ENCODE measurements around the gene DOCK10. TPM values are rescaled to one million over a fixed set of nuclear protein-coding genes. Genes with fewer than 3 reads are reported as not detected.
A peak's percentile ranks its signal among the peaks of the same experiment; 100 is the strongest.

Gene DOCK10
- total RNA-seq, 2 experiments from 2014 or later: 123 to 137 TPM

- H3K36me3 Mint-ChIP-seq (ENCODE audit: low read depth): peaks cover 37% of the 10 kb centered on the region
- no peaks in the 10 kb centered on the region for H3K27me3 Mint-ChIP-seq (ENCODE audit: low read depth)
- no peak for DNase-seq
- H3K4me3 Mint-ChIP-seq: no peak overlapping the region
- CTCF ChIA-PET: interaction anchor here (0.7 to 2.6 kb wide), 6 partner anchors 9 to 450 kb away, joined by 3 to 13 read pairs (median 6); no protein-coding TSS in a partner anchor
- intact Hi-C loops (cut with micrococcal nuclease): loop anchor here (10.0 kb wide), 1 partner anchor 823 kb away; the partner anchor contains the start of gene MRPL44
- peaks cover 5% of the 10 kb centered on the region for H3K4me1 Mint-ChIP-seq (ENCODE audit: low read depth)
- peak overlapping the region; percentile 21 for H3K27ac Mint-ChIP-seq
- no peaks in the 10 kb centered on the region for H3K9me3 Mint-ChIP-seq
Measured at GRCh38 chr2:224777559-224777930, 264.7 kb downstream of the DOCK10 start.

GRCh38 chr2:224776795-224777558, 265.3 kb downstream of the DOCK10 start:
- H3K4me3 Mint-ChIP-seq: no peak overlapping the region
- no peaks in the 10 kb centered on the region for H3K9me3 Mint-ChIP-seq
- CTCF ChIA-PET: interaction anchor here (0.7 to 2.6 kb wide), 7 partner anchors 8 to 418 kb away, joined by 4 to 13 read pairs (median 6); no protein-coding TSS in a partner anchor
- DNase-seq: no peak
- no peak overlapping the region for H3K27ac Mint-ChIP-seq
- H3K36me3 Mint-ChIP-seq (ENCODE audit: low read depth): peaks cover 39% of the 10 kb centered on the region
- H3K27me3 Mint-ChIP-seq (ENCODE audit: low read depth): no peaks in the 10 kb centered on the region
- H3K4me1 Mint-ChIP-seq (ENCODE audit: low read depth): peaks cover 5% of the 10 kb centered on the region
- intact Hi-C loops (cut with micrococcal nuclease): loop anchor here (10.0 kb wide), 1 partner anchor 822 kb away; the partner anchor contains the start of gene MRPL44

GRCh38 chr2:224775647-224776046, 266.6 kb downstream of the DOCK10 start:
- Mint-ChIP-seq H3K36me3 (ENCODE audit: low read depth) (peaks cover 46% of the 10 kb centered on the region), H3K9me3 (no peaks in the 10 kb centered on the region), H3K4me1 (ENCODE audit: low read depth) (peaks cover 5% of the 10 kb centered on the region), H3K27ac (no peak overlapping the region), H3K27me3 (ENCODE audit: low read depth) (no peaks in the 10 kb centered on the region), H3K4me3 (no peak overlapping the region)
- CTCF ChIA-PET: interaction anchor here (0.8 to 1.9 kb wide), 4 partner anchors 10 to 416 kb away, joined by 4 to 9 read pairs (median 4); no protein-coding TSS in a partner anchor
- DNase-seq: no peak
- intact Hi-C loops (cut with micrococcal nuclease): loop anchor here (10.0 kb wide), 1 partner anchor 821 kb away; the partner anchor contains the start of gene MRPL44

GRCh38 chr2:224774735-224775134, 267.5 kb downstream of the DOCK10 start:
- CTCF ChIA-PET: interaction anchor here (1.9 kb wide), 1 partner anchor 124 kb away, joined by 9 read pairs; no protein-coding TSS in a partner anchor

GRCh38 chr2:224772494-224772893, 269.8 kb downstream of the DOCK10 start:
- CTCF ChIA-PET: interaction anchor here (0.7 kb wide), 1 partner anchor 415 kb away, joined by 3 read pairs; no protein-coding TSS in a partner anchor
- H3K4me1 Mint-ChIP-seq (ENCODE audit: low read depth): peaks cover 7% of the 10 kb centered on the region
- no peak overlapping the region for H3K27ac Mint-ChIP-seq
- H3K27me3 Mint-ChIP-seq (ENCODE audit: low read depth): no peaks in the 10 kb centered on the region
- no peaks in the 10 kb centered on the region for H3K9me3 Mint-ChIP-seq
- intact Hi-C loops (cut with micrococcal nuclease): loop anchor here (10.0 kb wide), 1 partner anchor 818 kb away; the partner anchor contains the start of gene MRPL44
- H3K4me3 Mint-ChIP-seq: no peak overlapping the region
- no peak for DNase-seq
- H3K36me3 Mint-ChIP-seq (ENCODE audit: low read depth): peaks cover 70% of the 10 kb centered on the region

More at GRCh38 chr2:224774735-224775134, 267.5 kb downstream of the DOCK10 start:
- Mint-ChIP-seq H3K36me3 (ENCODE audit: low read depth) (peaks cover 55% of the 10 kb centered on the region), H3K4me1 (ENCODE audit: low read depth) (peaks cover 5% of the 10 kb centered on the region), H3K4me3 (no peak overlapping the region), H3K27ac (peak overlapping the region; percentile 30), H3K27me3 (ENCODE audit: low read depth) (no peaks in the 10 kb centered on the region), H3K9me3 (no peaks in the 10 kb centered on the region)
- intact Hi-C loops (cut with micrococcal nuclease): loop anchor here (10.0 kb wide), 1 partner anchor 820 kb away; the partner anchor contains the start of gene MRPL44
- no peak for DNase-seq

GRCh38 chr2:224769489-224769888, 272.8 kb downstream of the DOCK10 start:
- peaks cover 26% of the 10 kb centered on the region for H3K4me1 Mint-ChIP-seq (ENCODE audit: low read depth)
- H3K36me3 Mint-ChIP-seq (ENCODE audit: low read depth): peaks cover 81% of the 10 kb centered on the region
- intact Hi-C loops (cut with micrococcal nuclease): no loop called here
- peaks cover 1% of the 10 kb centered on the region for H3K9me3 Mint-ChIP-seq
- no peak for DNase-seq
- no peak overlapping the region for H3K4me3 Mint-ChIP-seq
- H3K27me3 Mint-ChIP-seq (ENCODE audit: low read depth): no peaks in the 10 kb centered on the region
- CTCF ChIA-PET: interaction anchor here (1.9 kb wide), 1 partner anchor 9 kb away, joined by 13 read pairs; no protein-coding TSS in a partner anchor
- peak overlapping the region; percentile 57 for H3K27ac Mint-ChIP-seq

- Mint-ChIP-seq H3K4me1 (ENCODE audit: low read depth) (peaks cover 34% of the 10 kb centered on the region), H3K9me3 (peaks cover 12% of the 10 kb centered on the region), H3K36me3 (ENCODE audit: low read depth) (peaks cover 90% of the 10 kb centered on the region), H3K27ac (peak overlapping the region; percentile 90), H3K27me3 (ENCODE audit: low read depth) (no peaks in the 10 kb centered on the region), H3K4me3 (no peak overlapping the region)
- peak; percentile 16 for DNase-seq
- CTCF ChIA-PET: interaction anchor here (1.3 kb wide), 1 partner anchor 11 kb away, joined by 4 read pairs; no protein-coding TSS in a partner anchor
- intact Hi-C loops (cut with micrococcal nuclease): no loop called here
Measured at GRCh38 chr2:224764565-224765236, 277.6 kb downstream of the DOCK10 start.

GRCh38 chr2:224757934-224758548, 284.2 kb downstream of the DOCK10 start:
- Mint-ChIP-seq H3K4me1 (ENCODE audit: low read depth) (no peaks in the 10 kb centered on the region), H3K27me3 (ENCODE audit: low read depth) (no peaks in the 10 kb centered on the region), H3K27ac (no peak overlapping the region), H3K4me3 (no peak overlapping the region), H3K9me3 (peaks cover 36% of the 10 kb centered on the region), H3K36me3 (ENCODE audit: low read depth) (peaks cover 56% of the 10 kb centered on the region)
- intact Hi-C loops (cut with micrococcal nuclease): no loop called here
- CTCF ChIA-PET: no interaction called here
- DNase-seq: no peak

GRCh38 chr2:224753743-224754540, 288.3 kb downstream of the DOCK10 start:
- Mint-ChIP-seq H3K4me1 (ENCODE audit: low read depth) (no peaks in the 10 kb centered on the region), H3K36me3 (ENCODE audit: low read depth) (peaks cover 22% of the 10 kb centered on the region), H3K27me3 (ENCODE audit: low read depth) (no peaks in the 10 kb centered on the region), H3K4me3 (no peak overlapping the region), H3K27ac (no peak overlapping the region), H3K9me3 (peaks cover 23% of the 10 kb centered on the region)
- DNase-seq: no peak
- intact Hi-C loops (cut with micrococcal nuclease): no loop called here
- CTCF ChIA-PET: interaction anchor here (0.7 kb wide), 1 partner anchor 76 kb away, joined by 3 read pairs; no protein-coding TSS in a partner anchor

- H3K27me3 Mint-ChIP-seq (ENCODE audit: low read depth): no peaks in the 10 kb centered on the region
- peaks cover 5% of the 10 kb centered on the region for H3K9me3 Mint-ChIP-seq
- CTCF ChIA-PET: no interaction called here
- no peak overlapping the region for H3K4me3 Mint-ChIP-seq
- H3K4me1 Mint-ChIP-seq (ENCODE audit: low read depth): no peaks in the 10 kb centered on the region
- intact Hi-C loops (cut with micrococcal nuclease): no loop called here
- no peak for DNase-seq
- no peak overlapping the region for H3K27ac Mint-ChIP-seq
- H3K36me3 Mint-ChIP-seq (ENCODE audit: low read depth): peaks cover 4% of the 10 kb centered on the region
Measured at GRCh38 chr2:224751996-224752698, 290.1 kb downstream of the DOCK10 start.

- Mint-ChIP-seq H3K4me3 (no peak overlapping the region), H3K36me3 (ENCODE audit: low read depth) (no peaks in the 10 kb centered on the region), H3K9me3 (no peaks in the 10 kb centered on the region), H3K27ac (no peak overlapping the region), H3K27me3 (ENCODE audit: low read depth) (no peaks in the 10 kb centered on the region), H3K4me1 (ENCODE audit: low read depth) (no peaks in the 10 kb centered on the region)
- CTCF ChIA-PET: no interaction called here
- intact Hi-C loops (cut with micrococcal nuclease): no loop called here
- DNase-seq: no peak
Measured at GRCh38 chr2:224749136-224749535, 293.1 kb downstream of the DOCK10 start.

Data from activated naive CD4-positive, alpha-beta T cell treated with anti-CD3 and anti-CD28 coated beads for 36 hours (primary cell).